HG03159 (cell line): Measurements from ENCODE around the gene ESYT1.
A peak's percentile ranks its signal among the peaks of the same experiment; 100 is the strongest.
"Not testable (repeated sequence)": the region's sequence is repeated elsewhere in the genome, so short reads cannot be mapped to it uniquely, and the experiment has no call there.

Experiments
- ATAC-seq: cut with Tn5 transposase; IDR thresholded peaks from one replicate; pipeline ENCODE4 v1.9.1; 2021; ENCODE audit warnings: mild to moderate bottlenecking, moderate library complexity; ENCODE audit not compliant: unreplicated experiment

ESYT1 gene

GRCh38 chr12:56104109-56104814, 23.8 kb upstream of the ESYT1 start, which contains the start of gene PA2G4:
Gene PA2G4, plus strand, starts transcription at chr12:56104559. Its CDS starts 179 bp downstream, at chr12:56104738.
- ATAC-seq, result peak; percentile 92

GRCh38 chr12:56104815-56105608, 23.1 kb upstream of the ESYT1 start:
- peak; percentile 12 for ATAC-seq

GRCh38 chr12:56105609-56105902, 22.5 kb upstream of the ESYT1 start:
- no peak for ATAC-seq

DNA sequence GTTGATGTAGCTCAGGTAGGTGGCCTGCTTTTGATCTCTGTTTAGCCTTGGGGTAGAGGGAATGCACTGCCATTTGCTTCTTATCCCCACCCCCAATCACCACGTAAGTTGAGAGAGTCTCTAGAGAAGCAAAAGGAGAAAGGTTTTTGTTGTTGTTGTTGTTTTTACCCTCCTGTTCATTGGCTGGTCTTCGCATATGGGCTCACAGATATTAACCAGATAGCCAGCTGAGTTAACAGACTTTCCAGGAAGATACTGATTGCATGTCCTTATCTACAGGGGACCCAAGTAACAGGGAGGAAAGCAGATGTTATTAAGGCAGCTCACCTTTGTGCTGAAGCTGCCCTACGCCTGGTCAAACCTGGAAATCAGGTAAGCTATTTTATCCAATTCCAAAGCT, 20.8 kb upstream of the ESYT1 start:
- no peak for ATAC-seq

- no peak for ATAC-seq
Measured at GRCh38 chr12:56110571-56110970, 17.5 kb upstream of the ESYT1 start.

GRCh38 chr12:56114084-56114483, 14.0 kb upstream of the ESYT1 start:
- no peak for ATAC-seq

DNA sequence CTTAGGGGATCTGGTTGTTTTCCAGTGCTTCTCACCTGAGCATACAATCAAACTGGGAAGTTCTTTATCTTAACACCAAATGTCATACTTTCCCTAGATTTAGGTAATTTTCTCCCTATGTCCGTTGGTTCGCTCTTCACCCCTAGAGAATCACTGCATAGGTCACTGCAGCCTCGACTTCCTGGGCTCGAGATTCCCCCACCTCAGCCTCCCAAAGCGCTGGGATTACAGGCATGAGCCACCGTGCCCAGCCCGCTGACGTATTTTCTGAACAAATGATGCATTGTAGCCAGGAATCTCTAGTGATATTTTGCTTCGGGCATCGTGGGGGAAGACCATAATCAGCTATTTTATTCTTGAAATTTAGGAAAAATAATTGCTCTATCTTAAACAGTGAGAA, 12.7 kb upstream of the ESYT1 start:
- no peak for ATAC-seq

DNA sequence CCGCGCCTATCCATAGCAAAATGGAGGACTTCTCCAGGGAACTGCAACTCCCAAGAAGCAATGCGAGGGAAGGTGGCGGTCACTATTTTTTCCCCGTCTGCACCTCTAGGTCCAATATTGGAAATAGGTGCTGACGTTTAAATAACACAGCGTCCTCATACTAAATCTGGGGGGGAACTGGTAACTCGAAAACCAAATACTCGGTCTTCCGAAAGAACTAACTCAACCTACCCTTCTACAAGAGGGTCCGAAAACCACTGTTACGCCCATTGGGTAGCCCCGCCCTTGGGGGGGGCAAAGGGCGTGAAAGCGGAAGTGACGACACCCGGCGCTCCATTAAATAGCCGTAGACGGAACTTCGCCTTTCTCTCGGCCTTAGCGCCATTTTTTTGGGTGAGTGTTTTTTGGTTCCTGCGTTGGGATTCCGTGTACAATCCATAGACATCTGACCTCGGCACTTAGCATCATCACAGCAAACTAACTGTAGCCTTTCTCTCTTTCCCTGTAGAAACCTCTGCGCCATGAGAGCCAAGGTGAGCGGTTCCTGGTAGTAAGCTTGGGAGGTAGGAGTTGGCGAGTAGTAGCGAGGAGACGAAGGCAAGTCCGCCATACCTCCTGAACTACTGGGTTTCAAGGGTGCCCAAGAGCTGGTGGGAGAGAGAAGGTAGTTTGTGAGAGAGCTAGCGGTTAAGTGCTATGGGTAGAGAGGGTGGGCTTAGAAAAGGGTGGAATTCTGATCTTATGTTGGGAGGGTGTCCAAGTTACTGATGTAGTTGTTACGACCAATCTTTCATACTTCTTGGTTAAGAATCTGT, 11.6 kb upstream of the ESYT1 start, which contains the start of gene RPL41:
Gene RPL41 (plus strand): TSS at position 367 of the 815 bp plus-strand sequence.
- peak; percentile 43 for ATAC-seq

GRCh38 chr12:56117082-56117706, 10.9 kb upstream of the ESYT1 start:
- ATAC-seq, result not testable (repeated sequence)

DNA sequence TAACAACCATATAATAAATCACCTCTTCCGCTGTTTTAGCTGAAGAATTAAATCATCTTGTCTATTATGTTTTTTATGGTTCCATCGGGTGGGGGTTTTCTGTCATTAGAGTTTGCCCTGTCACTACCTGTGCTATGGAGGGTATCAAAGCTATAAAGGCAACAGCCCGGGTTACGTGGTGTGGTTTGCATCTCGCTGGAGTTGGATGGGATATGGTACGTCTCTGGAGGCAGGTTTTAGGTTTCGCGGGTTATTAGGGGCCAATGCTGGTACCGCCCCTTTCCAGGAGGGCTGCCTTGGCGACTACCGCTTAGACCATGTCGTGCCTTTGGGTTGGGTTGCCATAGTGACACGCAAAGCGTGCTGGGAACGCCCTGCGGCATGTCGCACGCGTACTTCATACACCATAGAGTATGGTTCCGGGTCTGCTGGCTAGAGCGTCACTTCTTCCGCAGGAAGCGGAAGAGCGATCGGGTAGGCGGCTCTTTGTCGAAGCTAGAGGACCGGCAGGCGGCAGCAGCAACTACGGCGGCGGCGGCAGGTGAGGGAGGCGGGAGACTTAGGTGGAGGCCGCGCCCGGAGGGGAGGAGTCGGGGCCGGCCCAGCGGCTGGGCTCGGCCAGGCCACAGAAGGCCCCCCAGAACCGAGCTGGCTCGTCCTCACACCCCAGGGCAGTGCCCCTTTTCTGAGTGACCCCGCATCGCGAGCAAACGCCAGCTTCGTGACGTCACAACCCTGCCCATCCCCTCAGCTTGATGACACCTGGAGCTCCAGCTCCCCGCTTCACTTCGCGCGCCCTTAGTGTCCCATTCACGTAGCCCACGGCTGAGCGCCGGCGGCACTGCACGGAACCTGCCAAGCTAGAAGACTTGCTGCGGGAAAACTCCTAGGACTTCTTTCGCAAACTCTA, 10.0 kb upstream of the ESYT1 start, which contains the start of gene ZC3H10:
Gene ZC3H10 (plus strand): TSS at position 489 of the 910 bp plus-strand sequence. CDS start 2,297 bp downstream, outside the sequence.
- ATAC-seq, result peak; percentile 81

- ATAC-seq, result peak; percentile 13
Measured at GRCh38 chr12:56118688-56119357, 9.2 kb upstream of the ESYT1 start.

- no peak for ATAC-seq
Measured at GRCh38 chr12:56119361-56119796, 8.7 kb upstream of the ESYT1 start.

- no peak for ATAC-seq
Measured at GRCh38 chr12:56120158-56120846, 7.8 kb upstream of the ESYT1 start.

GRCh38 chr12:56121204-56121870, 6.7 kb upstream of the ESYT1 start:
- no peak for ATAC-seq

DNA sequence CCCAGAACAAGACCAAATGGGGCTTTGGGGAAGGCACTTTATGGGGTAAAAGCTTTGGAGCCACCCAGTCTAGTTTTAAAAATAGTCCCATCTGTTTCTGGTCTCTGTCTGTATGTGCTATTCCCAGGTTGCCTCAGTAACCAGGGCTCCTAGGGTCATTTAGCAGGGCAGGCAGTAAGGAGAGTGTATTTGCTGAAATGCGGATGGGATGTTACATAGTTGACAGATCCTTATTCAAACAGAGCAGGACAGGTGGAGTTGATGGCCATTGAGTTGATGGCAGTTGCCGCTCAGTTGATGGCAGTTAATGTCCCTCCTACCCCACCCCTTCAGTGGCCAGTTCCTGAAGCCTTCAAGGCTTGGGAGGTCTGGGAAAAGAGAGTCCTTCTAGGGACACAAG, 5.4 kb upstream of the ESYT1 start:
- ATAC-seq, result no peak

- ATAC-seq, result no peak
Measured at GRCh38 chr12:56124133-56124532, 3.9 kb upstream of the ESYT1 start.

GRCh38 chr12:56126732-56127239, 1.3 kb upstream of the ESYT1 start:
- ATAC-seq, result no peak

DNA sequence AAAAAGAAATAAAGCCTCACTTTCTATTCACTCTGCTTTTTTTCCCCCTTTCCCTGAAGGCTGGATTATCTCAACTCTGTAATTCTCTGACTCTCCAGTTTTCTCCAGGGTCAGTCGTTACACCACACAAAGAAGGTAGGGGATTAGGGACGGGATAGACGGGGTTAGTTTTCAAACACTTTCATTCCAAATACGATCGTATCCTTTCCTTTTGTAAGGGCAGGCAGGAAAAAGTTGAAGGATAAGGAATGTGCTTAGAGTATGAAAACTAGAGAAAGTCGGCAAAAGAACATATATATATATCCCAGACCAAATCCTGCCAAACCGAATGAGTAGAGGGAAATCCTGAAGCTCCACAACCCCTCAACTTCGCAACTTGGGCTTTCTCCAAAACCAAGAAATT, 581 bp upstream of the ESYT1 start:
- ATAC-seq, result no peak
